IMR-90 (cell line): ENCODE measurements around the gene TGFA. TPM values are rescaled to one million over a fixed set of nuclear protein-coding genes. Genes with fewer than 3 reads are reported as not detected.

Experiments used
- ATAC-seq: fragments of 200-7000 bp; cut with Tn5 transposase; 2 replicates; pipeline ENCODE4 v1.9.1; 2020; ENCODE audit warnings: low read depth, mild to moderate bottlenecking, moderate library complexity
- BruUV-seq: library from RNA; stranded (reverse); fragments of 400-500 nt; replicated peaks from 2 replicates; lab custom pipeline; 2021; lab: Mats Ljungman, UMichigan
- CTCF ChIA-PET: fragments of 300-600 bp; formaldehyde crosslinking; extraction: SDS; loops from one replicate; lab custom pipeline; 2021; ENCODE audit warnings: antibody characterized with exemption; lab: Yijun Ruan, JAX
- POLR2A ChIA-PET: fragments of 300-600 bp; sonication (Branson Sonifier 250); formaldehyde crosslinking; loops from one replicate; lab custom pipeline; 2022; ENCODE audit warnings: antibody characterized with exemption; ENCODE audit not compliant: unreplicated experiment; lab: Charles Lee
- DNase-seq: peaks from one replicate; pipeline ENCODE4 v3.0.0; 2013
- H2AFZ ChIP-seq: replicated peaks from 2 replicates; pipeline ENCODE3; 2013; ENCODE audit warnings: low read length, mild to moderate bottlenecking; ENCODE audit not compliant: poor library complexity
- H2AK5ac ChIP-seq: 2 replicates; pipeline ENCODE4 v1.6.1; 2013; ENCODE audit warnings: low read depth, low read length, inconsistent platforms
- H2AK9ac ChIP-seq: replicated peaks from 2 replicates; pipeline ENCODE3; 2013; ENCODE audit warnings: mild to moderate bottlenecking, low read depth, low read length, moderate library complexity; ENCODE audit not compliant: poor library complexity
- H2BK120ac ChIP-seq: 2 replicates; pipeline ENCODE4 v1.6.1; 2013; ENCODE audit warnings: low read depth, low read length, inconsistent platforms
- H2BK15ac ChIP-seq: 3 replicates; pipeline ENCODE4 v1.6.1; 2013; ENCODE audit warnings: low read depth, low read length, inconsistent platforms
- H2BK20ac ChIP-seq: 2 replicates; pipeline ENCODE4 v1.6.1; 2013; ENCODE audit warnings: low read depth, mild to moderate bottlenecking, inconsistent platforms, low read length, moderate library complexity
- H2BK5ac ChIP-seq: 2 replicates; pipeline ENCODE4 v1.6.1; 2013; ENCODE audit warnings: mild to moderate bottlenecking, low read depth, low read length, inconsistent platforms; ENCODE audit not compliant: poor library complexity, severe bottlenecking
- H3K14ac ChIP-seq: replicated peaks from 2 replicates; pipeline ENCODE4 v1.6.1; 2013; ENCODE audit warnings: low read depth, low read length, inconsistent platforms
- H3K18ac ChIP-seq: 2 replicates; pipeline ENCODE4 v1.6.1; 2013; ENCODE audit warnings: low read depth, low read length, control low read depth
- H3K23ac ChIP-seq: 2 replicates; pipeline ENCODE4 v1.6.1; 2013; ENCODE audit warnings: low read depth, low read length, inconsistent platforms
- H3K27ac ChIP-seq: 2 replicates; pipeline ENCODE4 v1.5.1; 2013; ENCODE audit warnings: mild to moderate bottlenecking, control low read depth, low read length; ENCODE audit not compliant: insufficient read depth
- H3K27me3 ChIP-seq: 2 replicates; pipeline ENCODE4 v1.6.1; 2013; ENCODE audit warnings: low read length; ENCODE audit not compliant: control insufficient read depth, insufficient read depth
- H3K36me3 ChIP-seq: 2 replicates; pipeline ENCODE4 v1.6.1; 2013; ENCODE audit warnings: low read length, mixed read lengths; ENCODE audit not compliant: control insufficient read depth, insufficient read depth
- H3K4ac ChIP-seq: 2 replicates; pipeline ENCODE4 v1.6.1; 2013; ENCODE audit warnings: low read depth, low read length, inconsistent platforms
- H3K4me1 ChIP-seq: 2 replicates; pipeline ENCODE4 v1.6.1; 2013; ENCODE audit warnings: low read length, mixed read lengths; ENCODE audit not compliant: control insufficient read depth, insufficient read depth
- H3K4me2 ChIP-seq: 2 replicates; pipeline ENCODE4 v1.6.1; 2013; ENCODE audit warnings: low read depth, mild to moderate bottlenecking, control low read depth, low read length, moderate library complexity
- H3K4me3 ChIP-seq: 2 replicates; pipeline ENCODE4 v1.5.1; 2013; ENCODE audit warnings: low read depth, mild to moderate bottlenecking, control low read depth, low read length, moderate library complexity; ENCODE audit not compliant: insufficient read depth
- H3K56ac ChIP-seq: 2 replicates; pipeline ENCODE4 v1.6.1; 2013; ENCODE audit warnings: low read length, inconsistent platforms; ENCODE audit not compliant: insufficient read depth; ENCODE audit errors: extremely low read depth
- H3K79me1 ChIP-seq, 2 experiments: 2 replicates each; pipeline ENCODE4 v1.6.1; 2013; ENCODE audit warnings: low read length in 2 of 2, inconsistent platforms in 1 of 2, low read depth in 1 of 2
- H3K9ac ChIP-seq: 2 replicates; pipeline ENCODE4 v1.6.1; 2013; ENCODE audit warnings: low read depth, low read length, control low read depth
- H3K9me1 ChIP-seq: 2 replicates; pipeline ENCODE4 v1.6.1; 2013; ENCODE audit warnings: low read length, inconsistent platforms; ENCODE audit not compliant: insufficient read depth
- H3K9me3 ChIP-seq: 2 replicates; pipeline ENCODE4 v1.6.1; 2013; ENCODE audit warnings: low read length; ENCODE audit not compliant: control insufficient read depth, insufficient read depth
- H4K20me1 ChIP-seq: 2 replicates; pipeline ENCODE4 v1.6.1; 2013; ENCODE audit warnings: low read length, inconsistent platforms; ENCODE audit not compliant: insufficient read depth
- H4K5ac ChIP-seq: 2 replicates; pipeline ENCODE4 v1.6.1; 2013; ENCODE audit warnings: mild to moderate bottlenecking, low read depth, low read length, control low read depth
- H4K8ac ChIP-seq, 2 experiments: 2 replicates each; pipeline ENCODE4 v1.6.1; 2013; ENCODE audit warnings: low read depth in 2 of 2, low read length in 2 of 2, control low read depth in 1 of 2, inconsistent platforms in 1 of 2
- H4K91ac ChIP-seq: 2 replicates; pipeline ENCODE4 v1.6.1; 2013; ENCODE audit warnings: low read depth, low read length, inconsistent platforms; ENCODE audit not compliant: insufficient read depth
- MAFK ChIP-seq: IDR thresholded peaks from 2 replicates; pipeline ENCODE4 v1.6.1; 2012; ENCODE audit warnings: low read depth, low read length, improper control_type of control experiment
- MAZ ChIP-seq: IDR thresholded peaks from 2 replicates; pipeline ENCODE4 v1.6.1; 2012; ENCODE audit warnings: low read depth, mild to moderate bottlenecking, low read length, improper control_type of control experiment, moderate library complexity, borderline replicate concordance
- RAD21 ChIP-seq: IDR thresholded peaks from 2 replicates; pipeline ENCODE4 v1.6.1; 2012; ENCODE audit warnings: low read length, improper control_type of control experiment
- WGBS, 2 experiments: methylation state at CpG; one replicate each; pipeline versions ENCODE4 v1.1.5 to v1.1.7; 2013; ENCODE audit warnings: missing lambda C conversion rate in 2 of 2; ENCODE audit not compliant: insufficient read length in 1 of 2; ENCODE audit errors: extremely low coverage in 2 of 2; 5-methylcytosine and 5-hydroxymethylcytosine counted together
- dilution Hi-C: fragments of 300-500 bp; cut with HindIII; formaldehyde crosslinking; loops from one replicate; pipeline ENCODE4 v1.14.3; 2018; ENCODE audit warnings: low sequenced_read_pairs; ENCODE audit not compliant: unreplicated experiment
- in situ Hi-C: fragments of 300-500 bp; cut with MboI; formaldehyde crosslinking; loops from 3 replicates; pipeline ENCODE4 v1.14.3; 2019; ENCODE audit warnings: low sequenced_read_pairs, inconsistent platforms, mixed read lengths
- intact Hi-C: fragments of 100-400 bp; cut with micrococcal nuclease; formaldehyde crosslinking; loops from 2 replicates; pipeline ENCODE4 v1.10.0; 2022
- polyA plus RNA-seq, 3 experiments: library from polyadenylated mRNA; depleted of rRNA; stranded (reverse); fragments of >200 nt; gene quantifications; 2 replicates each; pipeline ENCODE4 v1.2.3, GENCODE V29; 2012; ENCODE audit warnings: low replicate concordance in 1 of 3
- total RNA-seq: library from RNA; depleted of rRNA; stranded (reverse); fragments of >200 nt; gene quantifications from 2 replicates; pipeline ENCODE4 v1.2.3, GENCODE V29; 2012

The TGFA gene
- total and polyA plus RNA-seq, 2 of the 4 experiments (the other 2 are of a cell fraction), result not detected

DNA sequence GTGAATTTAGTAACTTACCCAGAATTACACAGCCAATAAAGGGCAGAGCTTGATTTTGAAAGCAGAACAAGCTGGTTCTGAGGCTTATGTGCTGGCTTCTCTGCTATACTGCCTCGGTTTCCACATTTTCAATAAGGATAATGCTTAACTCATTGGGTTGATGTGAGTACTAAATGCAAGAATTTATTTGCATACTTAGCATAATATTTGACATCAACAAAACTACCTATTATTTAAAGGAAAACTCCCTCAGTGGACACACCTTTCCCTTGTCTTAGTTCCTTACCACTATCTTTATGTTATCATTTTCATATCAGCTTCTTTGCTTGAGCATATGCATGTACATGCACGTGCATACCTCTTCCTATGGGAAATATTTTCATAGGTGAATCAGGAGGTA, 3.0 kb upstream of the TGFA start:
- H4K20me1 ChIP-seq, result no peaks in the 10 kb centered on the region
- H3K9me1 ChIP-seq, result no peaks in the 10 kb centered on the region
- H3K79me1 ChIP-seq, result no peaks in the 10 kb centered on the region
- H2BK20ac ChIP-seq, result no peak overlapping the region
- in situ Hi-C loops, result no loop called here
- no CpG with 5 or more reads among the region's 2 CpGs for WGBS, 2 experiments
- H4K91ac ChIP-seq, result no peak overlapping the region
- H3K4me3 ChIP-seq, result no peak overlapping the region
- H3K4ac ChIP-seq, result no peak overlapping the region
- no peak overlapping the region for H3K56ac ChIP-seq
- no peak overlapping the region for H2BK120ac ChIP-seq
- H2AFZ ChIP-seq, result no peak overlapping the region
- no peak for DNase-seq
- H2BK15ac ChIP-seq, result no peak overlapping the region
- no peak overlapping the region for H4K8ac ChIP-seq
- 0 out of 2 replicates have a peak, but pooled peaks cover 3% of the 10 kb centered on the region for H3K4me1 ChIP-seq
- no peak overlapping the region for H3K4me2 ChIP-seq
- H2BK5ac ChIP-seq, result no peak overlapping the region
- H3K14ac ChIP-seq, result no peak overlapping the region
- H3K23ac ChIP-seq, result no peak overlapping the region
- H2AK5ac ChIP-seq, result no peak overlapping the region
- peaks cover 46% of the 10 kb centered on the region for H3K27me3 ChIP-seq
- ChIA-PET CTCF (no interaction called here), POLR2A (no interaction called here)
- no peak for ATAC-seq
- TF ChIP-seq RAD21 (no peak), MAZ (no peak), MAFK (0 out of 2 replicates have a peak, but pooled peaks have one; percentile 20)
- dilution Hi-C loops, result no loop called here
- no TSS peak for BruUV-seq
- no peaks in the 10 kb centered on the region for H3K36me3 ChIP-seq
- H4K5ac ChIP-seq, result no peak overlapping the region
- H2AK9ac ChIP-seq, result no peak overlapping the region
- no peaks in the 10 kb centered on the region for H3K9me3 ChIP-seq
- H3K27ac ChIP-seq, result no peak overlapping the region
- H3K9ac ChIP-seq, result no peak overlapping the region
- H3K18ac ChIP-seq, result no peak overlapping the region
- intact Hi-C loops, result no loop called here
